Smooth muscle cell (in vitro differentiated cells): ENCODE measurements around the gene KLKB1. TPM values are rescaled to one million over a fixed set of nuclear protein-coding genes. Genes with fewer than 3 reads are reported as not detected.

Source experiments
- DNase-seq: peaks from one replicate; lab custom pipeline; 2025; ENCODE audit not compliant: unreplicated experiment; lab: John Stamatoyannopoulos, UW
- H2AFZ ChIP-seq: fragments of 200-600 bp; sonication (generic); 2 replicates; pipeline ENCODE4 v1.6.0; 2016; ENCODE audit warnings: antibody characterized with exemption, low read depth, mild to moderate bottlenecking
- H3F3A ChIP-seq: fragments of 200-600 bp; sonication (generic); 2 replicates; pipeline ENCODE4 v1.6.0; 2017; ENCODE audit warnings: antibody characterized with exemption, low read depth
- H3K27ac ChIP-seq: fragments of 200-600 bp; sonication (generic); 2 replicates; pipeline ENCODE4 v1.5.1; 2016; ENCODE audit warnings: low read depth, mild to moderate bottlenecking
- H3K27me3 ChIP-seq: fragments of 200-600 bp; sonication (generic); 2 replicates; pipeline ENCODE4 v1.6.1; 2016; ENCODE audit warnings: low read depth, mild to moderate bottlenecking
- H3K36me3 ChIP-seq: fragments of 200-600 bp; sonication (generic); 2 replicates; pipeline ENCODE4 v1.5.1; 2016; ENCODE audit warnings: low read depth
- H3K4me1 ChIP-seq: fragments of 200-600 bp; sonication (generic); 2 replicates; pipeline ENCODE4 v1.5.1; 2016; ENCODE audit warnings: low read depth
- H3K4me2 ChIP-seq: fragments of 200-600 bp; sonication (generic); 2 replicates; pipeline ENCODE4 v1.6.0; 2016; ENCODE audit warnings: mild to moderate bottlenecking
- H3K4me3 ChIP-seq: fragments of 200-600 bp; sonication (generic); 2 replicates; pipeline ENCODE4 v1.5.1; 2016; ENCODE audit warnings: mild to moderate bottlenecking
- H3K79me2 ChIP-seq: fragments of 200-600 bp; sonication (generic); 2 replicates; pipeline ENCODE4 v1.6.0; 2016; ENCODE audit warnings: low read depth, mild to moderate bottlenecking
- H3K9ac ChIP-seq: fragments of 200-600 bp; sonication (generic); 2 replicates; pipeline ENCODE4 v1.6.0; 2016; ENCODE audit warnings: low read depth
- H3K9me3 ChIP-seq: fragments of 200-600 bp; sonication (generic); replicated peaks from 2 replicates; pipeline ENCODE4 v1.5.1; 2016; ENCODE audit warnings: low read depth
- H4K20me1 ChIP-seq: fragments of 200-600 bp; sonication (generic); 2 replicates; pipeline ENCODE4 v1.6.0; 2016; ENCODE audit warnings: low read depth
- CTCF ChIP-seq: fragments of 200-600 bp; sonication (generic); IDR thresholded peaks from 2 replicates; pipeline ENCODE4 v1.5.1; 2017; ENCODE audit warnings: borderline replicate concordance, mild to moderate bottlenecking, antibody characterized with exemption; ENCODE audit not compliant: insufficient read depth, poor library complexity, severe bottlenecking
- whole genome bisulfite sequencing: methylation state at CpG from one replicate; pipeline ENCODE4 v1.1.7; 2016; ENCODE audit warnings: low lambda C conversion rate; 5-methylcytosine and 5-hydroxymethylcytosine counted together
- polyA plus RNA-seq: library from polyadenylated mRNA; unstranded; fragments of >200 nt; fragmentation: Nextera tagmentation; extraction: Ambion mirVana; gene quantifications from 2 replicates; pipeline ENCODE4 v1.2.1, GENCODE V29; 2016
- total RNA-seq: library from RNA; depleted of rRNA; stranded (reverse); fragments of >200 nt; gene quantifications from 2 replicates; pipeline ENCODE4 v1.2.3, GENCODE V29; 2014

KLKB1 gene
- total and polyA plus RNA-seq, 2 experiments from 2014 or later = not detected

DNA sequence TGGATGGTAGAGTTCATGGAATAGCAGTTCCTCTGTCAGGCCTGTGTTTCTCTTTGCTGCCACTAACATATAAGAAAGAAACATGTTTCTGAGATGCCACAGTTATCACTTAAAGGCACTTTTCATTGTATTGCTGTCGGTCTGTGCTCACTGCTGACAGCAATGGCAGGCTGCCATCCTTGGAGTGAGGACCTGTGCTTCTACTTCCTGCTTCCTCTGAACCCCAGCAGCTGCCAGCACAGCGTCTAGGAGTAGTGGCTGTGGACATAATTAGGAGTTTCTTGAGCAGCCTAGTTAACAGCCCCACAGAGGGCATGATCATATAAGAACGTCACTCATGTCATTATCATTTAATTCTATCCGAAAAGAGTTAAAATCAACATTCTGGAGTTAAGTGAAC lies 69.2 kb downstream of the KLKB1 start:
- Histone ChIP-seq H3K4me3 (no peak overlapping the region), H2AFZ (no peak overlapping the region), H3K27me3 (peaks cover 27% of the 10 kb centered on the region), H3K36me3 (no peaks in the 10 kb centered on the region), H3K9me3 (no peaks in the 10 kb centered on the region), H4K20me1 (no peaks in the 10 kb centered on the region), H3F3A (no peaks in the 10 kb centered on the region), H3K4me2 (no peak overlapping the region), H3K79me2 (no peaks in the 10 kb centered on the region), H3K4me1 (no peaks in the 10 kb centered on the region), H3K27ac (no peak overlapping the region), H3K9ac (no peak overlapping the region)
- no peak for DNase-seq
- 68% methylated on average over 4 of the region's 4 CpGs for WGBS
- no peak for TF ChIP-seq CTCF

DNA sequence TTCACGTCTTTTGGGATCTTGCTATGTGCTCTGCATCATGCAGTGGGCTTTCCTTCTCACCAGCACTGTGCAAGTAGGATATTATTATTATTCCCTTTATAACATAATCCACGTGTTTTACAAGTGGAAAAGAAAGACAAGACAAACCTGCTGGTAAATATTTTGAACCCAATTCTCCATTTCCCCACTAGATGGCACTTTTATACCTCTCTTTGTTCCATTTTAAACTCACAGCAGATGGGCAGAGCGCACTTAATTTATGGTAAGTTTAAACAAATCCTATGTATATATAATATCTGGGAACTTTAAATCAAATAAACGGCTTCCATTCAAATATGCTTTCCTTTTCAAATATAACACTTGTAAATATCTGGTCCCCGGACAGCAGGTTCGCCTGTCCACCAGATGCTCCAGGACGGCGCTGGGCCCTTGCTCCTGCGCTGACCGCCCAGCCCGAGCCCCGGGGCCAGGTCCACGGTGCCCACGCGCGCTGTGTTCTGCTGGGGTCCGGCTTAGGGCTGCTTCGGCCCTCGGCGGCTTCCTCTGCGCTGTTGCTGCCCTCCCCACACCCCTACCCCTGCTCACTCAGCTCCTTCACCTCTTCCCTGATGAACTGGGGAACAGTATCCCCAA lies 69.8 kb downstream of the KLKB1 start:
- Histone ChIP-seq H3K4me2 (no peak overlapping the region), H3K4me1 (no peaks in the 10 kb centered on the region), H3K79me2 (no peaks in the 10 kb centered on the region), H3K9ac (no peak overlapping the region), H3K4me3 (no peak overlapping the region), H3K27me3 (peaks cover 32% of the 10 kb centered on the region), H3K9me3 (no peaks in the 10 kb centered on the region), H3K27ac (no peak overlapping the region), H3F3A (no peaks in the 10 kb centered on the region), H4K20me1 (no peaks in the 10 kb centered on the region), H2AFZ (no peak overlapping the region), H3K36me3 (no peaks in the 10 kb centered on the region)
- TF ChIP-seq CTCF = peak; percentile 79
- no peak for DNase-seq
- 63% methylated on average over 21 of the region's 21 CpGs for WGBS

GRCh38 chr4:186298031-186298647 lies 70.8 kb downstream of the KLKB1 start:
- no peaks in the 10 kb centered on the region for H4K20me1 ChIP-seq
- H3F3A ChIP-seq = no peaks in the 10 kb centered on the region
- no peaks in the 10 kb centered on the region for H3K9me3 ChIP-seq
- no peak overlapping the region for H2AFZ ChIP-seq
- H3K27me3 ChIP-seq = peaks cover 42% of the 10 kb centered on the region
- TF ChIP-seq CTCF = no peak
- WGBS = 55% methylated on average over 39 of the region's 39 CpGs
- no peaks in the 10 kb centered on the region for H3K79me2 ChIP-seq
- no peaks in the 10 kb centered on the region for H3K36me3 ChIP-seq
- H3K4me2 ChIP-seq = peak overlapping the region; percentile 16
- no peak overlapping the region for H3K27ac ChIP-seq
- no peak for DNase-seq
- no peak overlapping the region for H3K9ac ChIP-seq
- peak overlapping the region; percentile 11 for H3K4me3 ChIP-seq
- H3K4me1 ChIP-seq = no peaks in the 10 kb centered on the region

GRCh38 chr4:186299291-186299690 lies 72.0 kb downstream of the KLKB1 start:
- no peak for DNase-seq
- 59% methylated on average over 5 of the region's 5 CpGs for WGBS
- Histone ChIP-seq H3K4me3 (no peak overlapping the region), H4K20me1 (no peaks in the 10 kb centered on the region), H3K27me3 (peaks cover 42% of the 10 kb centered on the region), H3K9ac (no peak overlapping the region), H3K4me2 (no peak overlapping the region), H3K9me3 (no peaks in the 10 kb centered on the region), H3F3A (no peaks in the 10 kb centered on the region), H3K36me3 (no peaks in the 10 kb centered on the region), H3K27ac (no peak overlapping the region), H3K4me1 (no peaks in the 10 kb centered on the region), H3K79me2 (no peaks in the 10 kb centered on the region), H2AFZ (no peak overlapping the region)
- TF ChIP-seq CTCF = no peak
